ENCODE measurements around the gene TMEM269.

TMEM269 gene

GRCh38 chr1:42848823-42849537, 64.2 kb downstream of the TMEM269 start:
- no peak overlapping the region for H3K9ac ChIP-seq (ENCODE audit: low read length)
- peaks cover 23% of the 10 kb centered on the region for H3K4me1 ChIP-seq (ENCODE audit: insufficient read depth, low read length, severe bottlenecking)
- H3F3A ChIP-seq (ENCODE audit: insufficient read depth, low read length), result no peaks in the 10 kb centered on the region
- H4K20me1 ChIP-seq (ENCODE audit: insufficient read depth, low read length), result no peaks in the 10 kb centered on the region
- TF ChIP-seq EZH2 (IDR thresholded peaks at IDR 0.05; ENCODE audit: borderline replicate concordance, low read length) (no peak), CTCF (IDR thresholded peaks at IDR 0.05; ENCODE audit: low read length) (no peak)
- H3K27me3 ChIP-seq (ENCODE audit: insufficient read depth, low read length), result no peaks in the 10 kb centered on the region
- H3K36me3 ChIP-seq (ENCODE audit: insufficient read depth, low read length), result peaks cover 49% of the 10 kb centered on the region
- H3K9me3 ChIP-seq (ENCODE audit: low read length), result peaks cover 8% of the 10 kb centered on the region; the same call in 1 of the 2 replicates
- no peaks in the 10 kb centered on the region for H3K79me2 ChIP-seq (ENCODE audit: insufficient read depth, low read length)
- no peaks in the 10 kb centered on the region for H3K9me2 ChIP-seq (ENCODE audit: low read depth, low read length)
- no peak overlapping the region for H2AFZ ChIP-seq (ENCODE audit: low read length)
- no peak overlapping the region for H3K27ac ChIP-seq (ENCODE audit: low read depth, low read length, poor library complexity, severe bottlenecking)
- H3K4me3 ChIP-seq (ENCODE audit: low read depth, low read length, poor library complexity, severe bottlenecking), result no peak overlapping the region
- no peak overlapping the region for H3K4me2 ChIP-seq (ENCODE audit: low read length)

- TF ChIP-seq CTCF (IDR thresholded peaks at IDR 0.05; ENCODE audit: low read length), result no peak
- no peak for TF ChIP-seq EZH2 (IDR thresholded peaks at IDR 0.05; ENCODE audit: borderline replicate concordance, low read length)
- Histone ChIP-seq H4K20me1 (ENCODE audit: insufficient read depth, low read length) (no peaks in the 10 kb centered on the region), H3K79me2 (ENCODE audit: insufficient read depth, low read length) (no peaks in the 10 kb centered on the region), H3K4me3 (ENCODE audit: low read depth, low read length, poor library complexity, severe bottlenecking) (no peak overlapping the region), H3K9me3 (ENCODE audit: low read length) (peaks cover 8% of the 10 kb centered on the region; the same call in 1 of the 2 replicates), H3K36me3 (ENCODE audit: insufficient read depth, low read length) (peaks cover 49% of the 10 kb centered on the region), H3K4me1 (ENCODE audit: insufficient read depth, low read length, severe bottlenecking) (peaks cover 23% of the 10 kb centered on the region), H3K27me3 (ENCODE audit: insufficient read depth, low read length) (no peaks in the 10 kb centered on the region), H3K4me2 (ENCODE audit: low read length) (no peak overlapping the region), H2AFZ (ENCODE audit: low read length) (no peak overlapping the region), H3K9ac (ENCODE audit: low read length) (no peak overlapping the region), H3K27ac (ENCODE audit: low read depth, low read length, poor library complexity, severe bottlenecking) (no peak overlapping the region), H3F3A (ENCODE audit: insufficient read depth, low read length) (no peaks in the 10 kb centered on the region), H3K9me2 (ENCODE audit: low read depth, low read length) (no peaks in the 10 kb centered on the region)
Measured at GRCh38 chr1:42849944-42850343, 65.2 kb downstream of the TMEM269 start.
